ENCODE results near the gene ING3. TPM values are rescaled to one million over a fixed set of nuclear protein-coding genes. Genes with fewer than 3 reads are reported as not detected.

Gene ING3
- total and polyA plus RNA-seq, 2 of the 13 experiments (the other 11 are each of a cell fraction or from before 2014, with no cell fraction given), result 6.9 to 12.8 TPM

DNA sequence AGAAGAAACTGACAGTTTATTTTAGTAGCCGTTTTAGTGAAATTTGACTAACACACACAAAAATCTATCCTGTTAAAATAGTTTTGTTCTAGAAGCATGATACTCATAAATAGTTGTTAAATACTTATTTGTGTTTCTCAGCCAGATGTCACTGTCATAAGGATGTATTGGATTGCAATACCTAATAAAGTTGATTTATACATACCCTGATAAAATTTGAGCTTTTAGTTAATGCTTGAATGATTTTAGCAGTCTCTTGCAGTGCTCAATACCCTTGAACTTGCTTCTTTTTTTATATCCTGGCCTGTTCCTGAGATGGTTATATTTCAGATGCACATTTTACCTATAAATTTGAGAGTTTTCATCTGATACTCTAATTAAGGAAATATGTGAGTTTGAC, 10.1 kb downstream of the ING3 start:
- BruUV-seq (replicated peaks), result no TSS peak
- TF ChIP-seq ZFY (CRISPR knock-in tag; IDR thresholded peaks at IDR 0.05) (no peak), MLLT10 (CRISPR knock-in tag; IDR thresholded peaks at IDR 0.05) (no peak), FOSL1 (CRISPR knock-in tag; IDR thresholded peaks at IDR 0.05; ENCODE audit: borderline replicate concordance) (no peak), ZNF766 (CRISPR knock-in tag; IDR thresholded peaks at IDR 0.05; ENCODE audit: borderline replicate concordance) (no peak), FOXA1 (IDR thresholded peaks at IDR 0.05) (no peak), FOXA1 (CRISPR knock-in tag; IDR thresholded peaks at IDR 0.05) (no peak)
- H3K36me3 ChIP-seq (replicated peaks in 1 of 2; ENCODE audit: control insufficient read depth in 1 of 2, insufficient read depth in 2 of 2, low read length in 2 of 2), result peaks cover 0 to 7% of the 10 kb centered on the region in 2 experiments; a peak in 4 of 5 replicates
- 87% methylated on average over 1 of the region's 1 CpG for WGBS (ENCODE audit: low lambda C conversion rate)
- no peak overlapping the region for H3K9ac ChIP-seq (ENCODE audit: insufficient read depth, low read depth, low read length)
- H3K79me2 ChIP-seq (ENCODE audit: insufficient read depth, low read length), result no peaks in the 10 kb centered on the region
- H3K4me2 ChIP-seq (ENCODE audit: low read depth, low read length), result no peak overlapping the region
- no peak for ATAC-seq
- no peak overlapping the region for H2AFZ ChIP-seq (ENCODE audit: low read length)
- no peak overlapping the region for H3K4me3 ChIP-seq (replicated peaks in 1 of 3; ENCODE audit: insufficient read depth in 1 of 3, low read depth in 2 of 3, low read length in 3 of 3)
- no peak for FAIRE-seq
- no peaks in the 10 kb centered on the region for H3K4me1 ChIP-seq (ENCODE audit: insufficient read depth, low read length)
- H3K27me3 ChIP-seq (ENCODE audit: control insufficient read depth in 1 of 2, insufficient read depth in 2 of 2, low read length in 2 of 2), result no peaks in the 10 kb centered on the region
- intact Hi-C loops (cut with micrococcal nuclease; ENCODE audit: unreplicated experiment), result no loop called here
- in situ Hi-C loops (cut with HindIII; ENCODE audit: extremely low pct_ligation_motif_present, low pct_unique_long_range_greater_than_20kb), result no loop called here
- no peak overlapping the region for H3K27ac ChIP-seq (ENCODE audit: extremely low read length, insufficient read depth, low read length)
- H4K20me1 ChIP-seq (ENCODE audit: insufficient read depth, low read length), result no peaks in the 10 kb centered on the region
- CTCF ChIA-PET (ENCODE audit: low intra/inter-chr PET ratio, low total read pairs), result no interaction called here
- DNase-seq (ENCODE audit: low spot score), result no peak
- POLR2A ChIA-PET, result interaction anchor here (1.5 kb wide), 1 partner anchor 10 kb away, joined by 6 read pairs; the partner anchor contains the start of gene ING3
- no peaks in the 10 kb centered on the region for H3K9me3 ChIP-seq (ENCODE audit: low read length)

- Histone ChIP-seq H3K27ac (ENCODE audit: extremely low read length, insufficient read depth, low read length) (no peak overlapping the region), H3K79me2 (ENCODE audit: insufficient read depth, low read length) (no peaks in the 10 kb centered on the region), H2AFZ (ENCODE audit: low read length) (no peak overlapping the region), H4K20me1 (ENCODE audit: insufficient read depth, low read length) (no peaks in the 10 kb centered on the region), H3K36me3 (replicated peaks in 1 of 2; ENCODE audit: control insufficient read depth in 1 of 2, insufficient read depth in 2 of 2, low read length in 2 of 2) (peaks cover 0 to 6% of the 10 kb centered on the region in 2 experiments; a peak in 3 of 5 replicates), H3K27me3 (ENCODE audit: control insufficient read depth in 1 of 2, insufficient read depth in 2 of 2, low read length in 2 of 2) (no peaks in the 10 kb centered on the region), H3K4me1 (ENCODE audit: insufficient read depth, low read length) (no peaks in the 10 kb centered on the region), H3K9me3 (ENCODE audit: low read length) (no peaks in the 10 kb centered on the region), H3K4me3 (replicated peaks in 1 of 3; ENCODE audit: insufficient read depth in 1 of 3, low read depth in 2 of 3, low read length in 3 of 3) (no peak overlapping the region), H3K4me2 (ENCODE audit: low read depth, low read length) (no peak overlapping the region), H3K9ac (ENCODE audit: insufficient read depth, low read depth, low read length) (no peak overlapping the region)
- WGBS (ENCODE audit: low lambda C conversion rate), result 92% methylated on average over 1 of the region's 1 CpG
- DNase-seq (ENCODE audit: low spot score) (no peak), ATAC-seq (no peak), FAIRE-seq (no peak)
- in situ Hi-C loops (cut with HindIII; ENCODE audit: extremely low pct_ligation_motif_present, low pct_unique_long_range_greater_than_20kb) (no loop called here), intact Hi-C loops (cut with micrococcal nuclease; ENCODE audit: unreplicated experiment) (no loop called here)
- POLR2A ChIA-PET, result interaction anchor here (1.6 kb wide), 1 partner anchor 11 kb away, joined by 9 read pairs; the partner anchor contains the start of gene ING3
- BruUV-seq (replicated peaks), result no TSS peak
- CTCF ChIA-PET (ENCODE audit: low intra/inter-chr PET ratio, low total read pairs), result no interaction called here
- TF ChIP-seq CC2D1A (CRISPR knock-in tag; IDR thresholded peaks at IDR 0.05) (no peak), SP5 (CRISPR knock-in tag; IDR thresholded peaks at IDR 0.05; ENCODE audit: borderline replicate concordance, low read depth) (no peak), POLR2A (IDR thresholded peaks at IDR 0.05; ENCODE audit: insufficient read depth in 1 of 2, low read depth in 2 of 2, low read length in 2 of 2) (no peak), SMAD3 (CRISPR knock-in tag; IDR thresholded peaks at IDR 0.05) (no peak), SOX13 (IDR thresholded peaks at IDR 0.05) (no peak), SOX13 (CRISPR knock-in tag; conservative IDR thresholded peaks at IDR 0.05 in 1 of 2, IDR thresholded peaks at IDR 0.05 in 1 of 2) (no peak), PHF5A (CRISPR knock-in tag; IDR thresholded peaks at IDR 0.05; ENCODE audit: low read depth, unreplicated experiment) (no peak), AKAP8 (CRISPR knock-in tag; IDR thresholded peaks at IDR 0.05) (no peak), CBFB (CRISPR knock-in tag; IDR thresholded peaks at IDR 0.05) (no peak), XBP1 (CRISPR knock-in tag; IDR thresholded peaks at IDR 0.05) (no peak)
- TF ChIP-seq, protein P1, sequence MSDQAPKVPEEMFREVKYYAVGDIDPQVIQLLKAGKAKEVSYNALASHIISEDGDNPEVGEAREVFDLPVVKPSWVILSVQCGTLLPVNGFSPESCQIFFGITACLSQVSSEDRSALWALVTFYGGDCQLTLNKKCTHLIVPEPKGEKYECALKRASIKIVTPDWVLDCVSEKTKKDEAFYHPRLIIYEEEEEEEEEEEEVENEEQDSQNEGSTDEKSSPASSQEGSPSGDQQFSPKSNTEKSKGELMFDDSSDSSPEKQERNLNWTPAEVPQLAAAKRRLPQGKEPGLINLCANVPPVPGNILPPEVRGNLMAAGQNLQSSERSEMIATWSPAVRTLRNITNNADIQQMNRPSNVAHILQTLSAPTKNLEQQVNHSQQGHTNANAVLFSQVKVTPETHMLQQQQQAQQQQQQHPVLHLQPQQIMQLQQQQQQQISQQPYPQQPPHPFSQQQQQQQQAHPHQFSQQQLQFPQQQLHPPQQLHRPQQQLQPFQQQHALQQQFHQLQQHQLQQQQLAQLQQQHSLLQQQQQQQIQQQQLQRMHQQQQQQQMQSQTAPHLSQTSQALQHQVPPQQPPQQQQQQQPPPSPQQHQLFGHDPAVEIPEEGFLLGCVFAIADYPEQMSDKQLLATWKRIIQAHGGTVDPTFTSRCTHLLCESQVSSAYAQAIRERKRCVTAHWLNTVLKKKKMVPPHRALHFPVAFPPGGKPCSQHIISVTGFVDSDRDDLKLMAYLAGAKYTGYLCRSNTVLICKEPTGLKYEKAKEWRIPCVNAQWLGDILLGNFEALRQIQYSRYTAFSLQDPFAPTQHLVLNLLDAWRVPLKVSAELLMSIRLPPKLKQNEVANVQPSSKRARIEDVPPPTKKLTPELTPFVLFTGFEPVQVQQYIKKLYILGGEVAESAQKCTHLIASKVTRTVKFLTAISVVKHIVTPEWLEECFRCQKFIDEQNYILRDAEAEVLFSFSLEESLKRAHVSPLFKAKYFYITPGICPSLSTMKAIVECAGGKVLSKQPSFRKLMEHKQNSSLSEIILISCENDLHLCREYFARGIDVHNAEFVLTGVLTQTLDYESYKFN (CRISPR knock-in tag; conservative IDR thresholded peaks at IDR 0.05), result no peak
Observed at GRCh38 chr7:120961638-120962173, 11.1 kb downstream of the ING3 start.
